Stimulated activated CD4-positive, alpha-beta T cell treated with anti-CD3 and anti-CD28 coated beads, Interleukin-4, amount 100 ng/mL, for 4 hours (primary cell): Measurements from ENCODE around the gene GALNT16.

ENCODE experiments used
- DNase-seq, 2 experiments: peaks; one replicate each; pipeline ENCODE4 v3.0.0-alpha.2; 2020

Gene GALNT16

DNA sequence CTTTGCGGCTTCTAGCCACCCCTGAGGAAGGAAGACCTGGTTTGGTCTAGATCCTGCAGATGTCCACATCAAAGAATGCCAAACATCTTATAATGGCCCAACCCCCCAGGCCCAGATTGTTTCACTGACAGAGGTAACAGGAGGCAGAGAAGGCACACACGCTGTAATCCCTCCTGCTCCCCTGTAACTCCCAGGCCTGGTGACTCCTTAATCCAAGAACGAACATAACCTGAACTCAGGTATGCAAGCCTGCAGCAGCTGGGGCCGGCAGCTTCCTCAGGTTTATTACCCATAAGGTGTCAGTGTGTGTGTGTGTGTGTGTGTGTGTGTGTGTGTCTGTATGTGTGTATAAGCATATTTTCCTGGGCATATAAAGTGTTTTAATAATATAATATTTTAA is 85.4 kb downstream of the GALNT16 start:
- no peak for DNase-seq

DNA sequence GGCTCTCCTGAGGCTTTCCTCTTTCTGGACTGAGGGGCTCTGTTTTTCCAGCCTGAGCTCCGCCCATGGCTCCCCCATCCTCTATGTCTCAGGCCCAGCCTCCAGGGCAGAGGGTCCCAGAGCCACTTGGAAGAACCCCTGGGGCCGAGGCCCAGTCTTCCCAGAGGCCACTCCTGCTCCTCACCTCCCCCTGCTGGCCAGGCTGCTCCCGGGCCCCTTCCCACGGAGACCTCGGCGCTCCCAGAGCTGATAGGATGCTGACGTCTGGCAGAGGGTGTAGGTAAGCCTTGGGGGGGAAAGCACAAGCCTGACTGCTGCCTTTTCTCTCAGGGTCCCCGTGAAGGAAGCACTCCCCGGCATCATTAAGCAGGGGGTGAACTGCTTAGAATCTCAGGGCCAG is 86.8 kb downstream of the GALNT16 start:
- DNase-seq = peak in 1 of 2 experiments; percentile 14

DNA sequence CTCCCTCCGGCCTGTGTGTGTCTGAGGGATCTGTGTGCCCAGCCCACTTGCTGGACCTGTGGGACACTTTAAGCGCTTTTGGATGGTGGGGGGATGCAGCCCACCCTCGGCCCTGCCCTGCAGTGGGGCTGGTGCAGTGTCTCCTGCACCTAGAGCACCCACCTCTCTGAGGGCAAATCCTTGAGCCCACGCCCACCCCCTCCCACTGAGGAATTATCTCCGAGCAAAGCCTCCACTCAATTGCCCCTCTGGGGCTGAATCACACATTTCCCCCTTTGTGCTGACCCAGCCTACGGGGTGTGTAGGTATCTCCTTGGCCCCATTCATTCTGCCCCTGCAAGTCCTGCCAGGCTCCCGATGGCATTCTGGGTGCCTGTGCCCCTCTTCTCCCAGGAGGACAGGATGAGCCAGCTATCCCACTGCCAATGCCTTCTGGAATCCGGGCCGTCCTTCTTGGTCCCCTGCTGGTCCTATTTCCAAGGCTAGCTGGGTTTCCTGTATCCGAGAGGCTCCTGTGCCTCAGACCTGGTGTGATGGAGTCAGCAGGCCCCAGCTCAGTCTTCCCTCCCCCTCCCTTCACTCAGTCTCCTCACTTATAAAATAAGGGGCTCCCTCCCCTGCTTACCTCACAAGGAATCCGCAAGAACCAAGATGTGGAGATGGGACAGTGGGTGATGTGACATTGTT is 89.3 kb downstream of the GALNT16 start:
- no peak for DNase-seq

DNA sequence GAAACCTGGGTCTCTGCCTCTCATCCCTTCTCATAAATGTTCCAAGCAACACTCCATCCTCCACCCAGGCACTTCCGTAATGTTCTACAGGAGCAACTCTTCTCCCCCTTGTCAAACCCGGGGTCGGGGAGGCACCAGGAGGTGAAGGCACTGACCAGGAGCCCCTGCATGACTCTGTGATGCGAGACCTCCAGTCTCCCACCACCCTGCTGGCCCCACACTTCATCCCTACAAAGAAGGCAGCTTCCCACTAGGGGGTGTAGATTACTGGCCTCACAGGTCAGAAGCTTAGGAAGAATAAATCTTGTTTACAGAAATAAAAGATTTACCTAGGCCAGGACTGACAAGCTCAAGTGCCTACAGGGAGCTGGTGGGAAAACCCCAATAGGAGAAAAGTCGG is 90.9 kb downstream of the GALNT16 start:
- DNase-seq = no peak

DNA sequence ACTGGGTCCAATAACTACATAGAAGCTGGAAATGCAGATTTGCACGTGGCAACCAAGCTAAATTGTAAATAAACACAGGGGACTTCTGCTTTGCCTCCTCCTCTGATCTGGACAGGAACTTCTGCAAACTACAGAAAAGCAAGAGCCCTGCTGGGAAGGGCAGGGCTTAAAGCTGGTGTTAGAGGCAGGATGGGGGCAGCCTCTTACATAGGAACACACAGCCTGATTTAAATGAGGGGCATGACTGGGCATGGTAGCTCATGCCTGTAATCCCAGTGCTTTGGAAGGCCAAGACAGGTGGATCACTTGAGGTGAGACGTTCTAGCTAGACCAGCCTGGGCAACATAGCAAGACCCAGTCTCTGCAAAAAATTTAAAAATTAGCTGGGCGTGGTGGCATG is 91.4 kb downstream of the GALNT16 start:
- DNase-seq = no peak

DNA sequence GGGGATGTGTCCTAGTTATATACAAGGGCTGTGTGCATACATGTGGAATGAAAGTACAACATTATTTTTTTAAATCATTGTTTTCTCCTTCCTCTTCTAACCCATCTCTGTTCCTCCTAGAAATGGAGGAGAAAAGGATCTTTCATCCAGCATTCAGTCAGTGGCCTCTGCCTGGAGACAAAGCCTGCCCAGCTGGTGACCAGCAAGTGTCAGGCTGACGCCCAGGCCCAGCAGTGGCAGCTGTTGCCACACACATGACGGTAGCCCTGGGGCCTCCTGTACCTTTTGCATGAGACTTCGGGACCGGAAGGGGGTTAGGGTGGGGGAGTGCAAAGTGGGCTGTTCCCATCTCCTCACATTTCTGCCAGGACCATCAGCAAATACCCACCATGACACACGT is 92.0 kb downstream of the GALNT16 start:
- DNase-seq = no peak

DNA sequence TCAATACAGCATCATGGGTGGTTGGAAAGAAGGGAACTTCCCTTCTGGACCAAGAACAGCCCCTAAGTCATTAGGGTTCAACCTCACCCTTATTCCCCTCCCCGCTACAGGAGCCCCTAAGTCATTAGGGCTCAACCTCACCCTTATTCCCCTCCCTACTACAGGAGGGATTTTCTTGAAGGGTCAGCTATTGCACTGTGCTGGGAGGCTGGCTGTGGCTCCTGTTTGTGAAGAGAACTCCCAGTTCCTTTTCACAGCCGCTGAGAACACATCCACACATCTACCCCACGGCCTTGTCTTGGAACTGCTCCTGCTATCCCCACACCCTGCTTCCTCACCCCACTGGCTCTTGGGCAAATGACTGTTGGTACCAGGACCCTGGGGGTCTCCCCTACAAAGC is 93.2 kb downstream of the GALNT16 start:
- DNase-seq = no peak

DNA sequence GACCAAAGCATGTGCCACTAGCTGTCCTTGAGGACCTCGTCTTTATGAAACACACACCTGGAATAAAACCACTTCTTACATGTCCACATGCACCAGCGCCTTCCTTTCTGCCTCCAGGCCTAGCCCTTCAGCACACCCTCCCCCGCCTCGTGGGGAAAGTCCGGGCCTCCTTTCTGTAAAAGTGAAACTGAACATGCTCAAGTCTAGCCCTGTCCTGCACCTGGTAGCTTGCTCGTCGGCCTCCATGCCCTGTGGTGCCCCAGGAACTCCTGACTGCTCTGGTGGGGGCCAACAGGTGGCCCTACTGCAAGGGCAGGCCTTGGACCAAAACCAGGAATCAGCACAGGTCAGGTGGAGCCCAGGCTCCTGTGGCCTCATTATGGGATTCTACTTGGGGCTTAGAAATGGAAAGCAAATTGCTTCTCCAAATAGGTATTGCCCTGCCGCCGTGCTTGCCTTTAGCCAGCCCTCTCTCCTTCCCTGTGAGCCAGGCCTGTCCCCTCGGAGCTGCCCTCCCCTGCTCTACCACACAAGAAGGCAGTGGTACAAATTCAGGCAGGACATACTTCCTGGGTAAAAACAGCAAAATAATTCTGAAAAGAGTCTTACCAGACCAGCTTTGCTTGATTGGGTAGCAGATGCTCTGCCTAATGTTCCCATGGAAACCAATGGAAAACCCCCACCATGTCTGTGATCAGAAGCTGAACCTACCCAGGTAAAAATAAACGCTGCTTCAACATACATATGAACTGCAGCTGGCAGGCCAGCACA is 94.6 kb downstream of the GALNT16 start:
- peak; percentile 59 to 66 for DNase-seq

DNA sequence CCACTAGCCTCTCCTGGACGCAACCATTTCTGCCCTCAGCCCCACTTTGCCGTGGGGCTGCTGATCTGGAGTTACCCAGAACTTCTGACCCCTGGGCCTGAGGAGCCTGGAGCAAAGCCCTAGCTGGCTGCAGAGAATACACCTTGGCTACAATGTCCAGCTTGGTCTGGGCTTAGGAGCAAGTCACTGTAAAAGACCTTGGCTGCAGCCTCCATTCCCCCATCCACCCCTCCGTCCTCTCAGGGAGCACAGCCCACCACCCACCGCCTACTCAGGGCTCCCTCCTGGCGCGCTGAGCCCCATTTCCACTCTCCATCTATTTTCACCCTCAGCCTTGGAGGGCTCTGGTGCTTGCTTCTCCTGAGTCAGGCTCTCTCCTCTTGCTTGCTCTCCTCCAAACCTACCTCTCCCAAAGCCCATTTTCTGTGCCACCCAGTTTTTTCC is 95.2 kb downstream of the GALNT16 start:
- DNase-seq = no peak

DNA sequence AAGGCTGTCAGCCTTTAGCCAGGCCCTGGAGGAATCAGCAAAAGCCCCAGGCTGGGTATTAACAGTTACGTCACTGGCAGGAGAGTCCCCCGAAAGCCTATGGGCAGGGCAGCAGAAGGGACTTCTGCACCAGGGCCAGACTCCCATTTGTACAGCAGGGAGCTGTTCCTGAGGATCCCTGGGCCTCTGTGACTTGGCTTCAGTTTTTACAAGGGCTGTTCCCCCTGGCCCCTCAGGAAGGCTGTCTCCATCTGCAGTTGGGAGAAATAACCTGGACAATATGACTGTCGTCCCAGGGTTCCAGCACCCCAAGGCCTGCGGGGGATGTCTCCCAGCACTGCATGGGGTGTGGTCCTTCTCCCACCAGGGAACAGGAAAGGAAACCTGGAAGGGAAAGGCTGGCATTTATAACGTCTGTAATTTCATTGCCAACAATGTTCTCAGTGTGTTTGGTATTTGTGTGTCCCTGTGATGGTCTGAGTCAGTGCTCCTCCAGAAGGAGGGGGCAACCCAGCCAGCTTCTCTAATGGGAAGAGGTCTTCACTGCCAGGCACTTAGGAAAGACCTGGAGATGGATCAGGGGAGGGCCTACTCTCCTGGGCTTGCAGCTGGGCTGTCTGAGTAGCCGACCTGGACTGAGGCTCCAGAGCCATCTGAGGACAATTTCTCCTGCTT is 95.8 kb downstream of the GALNT16 start:
- no peak for DNase-seq

DNA sequence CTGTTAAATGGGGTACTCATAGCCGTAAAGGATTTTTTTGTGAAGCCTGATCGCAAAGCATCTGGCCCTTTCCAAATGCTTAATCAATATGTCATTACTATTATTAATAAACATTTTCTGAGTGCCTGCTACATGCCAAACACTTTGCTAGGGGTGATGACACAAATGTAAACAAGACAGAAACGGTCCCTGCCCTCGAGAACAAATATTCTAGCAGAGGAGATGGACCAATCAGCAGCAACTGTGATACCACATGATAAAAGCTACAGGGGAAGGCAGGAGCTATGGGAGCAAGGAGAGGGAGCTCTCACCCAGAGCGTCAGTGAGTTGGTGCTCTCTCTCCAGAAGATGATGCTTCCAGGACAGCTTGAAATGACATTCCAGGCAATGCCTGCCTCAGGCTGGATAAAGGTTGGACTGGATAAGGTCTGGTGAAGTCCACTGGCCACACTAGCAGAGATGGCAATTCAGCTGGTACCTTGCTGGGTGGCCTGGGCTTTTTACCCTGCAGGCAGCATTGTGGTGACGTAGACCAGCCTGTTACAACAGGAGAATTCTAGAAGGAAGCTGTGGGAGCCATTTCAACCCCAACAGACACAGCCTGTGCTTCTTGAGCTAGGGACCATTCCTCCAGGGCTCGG is 97.1 kb downstream of the GALNT16 start:
- DNase-seq = no peak

DNA sequence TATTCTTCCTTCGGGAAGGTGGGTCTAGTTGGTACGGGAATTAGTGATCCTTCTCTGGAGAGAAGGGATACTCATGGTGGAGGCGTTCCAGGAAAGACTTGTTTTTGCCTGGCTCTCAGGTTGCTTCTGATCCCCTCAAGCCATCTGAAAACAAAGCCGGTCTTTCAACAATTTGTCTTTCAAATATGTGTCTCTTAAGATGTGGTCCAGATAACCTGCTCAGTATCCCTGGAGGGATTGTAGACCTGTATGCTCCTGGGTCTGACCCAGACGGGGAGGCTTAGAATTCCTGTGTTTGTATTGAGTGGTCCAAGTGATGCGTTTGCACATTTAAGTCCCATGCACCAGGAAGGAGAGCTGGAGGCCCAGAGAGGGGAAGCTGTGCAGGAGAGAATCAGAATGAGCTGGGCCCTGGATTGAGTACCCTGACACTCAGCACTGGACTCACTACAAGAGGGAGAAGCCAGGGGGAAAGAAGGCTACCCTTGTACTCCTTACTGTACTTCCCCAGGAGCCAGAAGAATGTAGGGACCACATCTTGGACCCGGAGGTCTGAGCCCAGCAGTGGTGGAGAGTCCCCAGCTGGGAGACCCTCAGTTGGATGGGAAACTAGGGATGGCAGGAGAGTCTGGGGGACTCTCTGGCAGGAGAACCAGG is 97.7 kb downstream of the GALNT16 start:
- no peak for DNase-seq

DNA sequence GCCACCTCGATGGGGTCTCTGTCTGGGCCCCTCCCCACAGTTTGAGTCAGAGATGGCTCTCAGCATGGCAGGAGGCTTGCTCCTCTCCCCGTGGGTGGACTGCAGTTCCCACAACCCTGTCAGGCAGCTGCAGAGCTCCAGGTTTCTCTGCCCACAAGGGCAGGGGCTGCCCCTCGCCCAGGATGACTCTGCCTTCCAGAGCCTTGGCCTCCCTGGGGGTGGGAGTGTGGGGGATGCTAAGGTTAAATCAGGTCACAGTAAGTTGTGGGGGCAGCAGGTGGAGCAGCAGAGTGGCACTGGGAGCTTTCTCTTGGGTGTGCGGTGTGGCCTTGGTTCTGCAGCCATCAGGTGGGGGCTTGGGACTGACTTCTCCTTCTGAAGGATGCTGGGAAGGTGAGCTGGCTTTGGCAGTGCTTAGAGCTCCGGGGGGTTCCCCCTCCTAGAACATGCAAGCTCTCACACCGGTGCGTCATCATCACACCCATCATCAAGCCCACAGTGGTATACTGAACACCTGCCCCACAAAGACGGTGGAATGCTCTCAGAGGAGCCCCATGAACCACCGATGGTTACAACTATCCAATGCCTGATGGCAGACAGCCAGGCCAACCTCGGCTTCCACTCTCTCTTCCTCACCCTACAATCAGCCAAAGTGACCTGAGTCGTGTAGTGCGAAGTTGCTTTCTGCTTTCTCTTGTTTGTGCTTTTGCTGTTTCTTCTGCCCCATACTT is 98.4 kb downstream of the GALNT16 start:
- peak; percentile 8 to 12 for DNase-seq

DNA sequence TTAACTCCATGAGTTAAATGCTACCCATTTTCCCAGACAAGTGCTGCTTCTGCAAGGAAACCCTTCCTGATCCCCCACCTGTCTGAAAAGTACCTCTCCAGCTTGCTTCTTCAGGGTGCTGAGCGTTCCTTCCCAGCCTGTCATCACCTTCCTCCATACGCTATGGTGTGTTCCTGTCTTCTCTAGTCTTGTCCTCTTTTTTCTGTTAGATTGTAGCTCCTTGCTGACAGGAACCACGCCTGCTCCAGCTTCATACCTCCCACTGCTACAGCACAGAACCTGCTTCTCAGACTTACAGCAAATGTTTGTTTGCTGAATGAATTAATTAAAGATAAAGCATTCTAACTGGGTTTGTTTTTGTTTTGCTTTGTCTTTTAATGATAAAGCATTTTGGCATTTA is 99.0 kb downstream of the GALNT16 start:
- DNase-seq = no peak

DNA sequence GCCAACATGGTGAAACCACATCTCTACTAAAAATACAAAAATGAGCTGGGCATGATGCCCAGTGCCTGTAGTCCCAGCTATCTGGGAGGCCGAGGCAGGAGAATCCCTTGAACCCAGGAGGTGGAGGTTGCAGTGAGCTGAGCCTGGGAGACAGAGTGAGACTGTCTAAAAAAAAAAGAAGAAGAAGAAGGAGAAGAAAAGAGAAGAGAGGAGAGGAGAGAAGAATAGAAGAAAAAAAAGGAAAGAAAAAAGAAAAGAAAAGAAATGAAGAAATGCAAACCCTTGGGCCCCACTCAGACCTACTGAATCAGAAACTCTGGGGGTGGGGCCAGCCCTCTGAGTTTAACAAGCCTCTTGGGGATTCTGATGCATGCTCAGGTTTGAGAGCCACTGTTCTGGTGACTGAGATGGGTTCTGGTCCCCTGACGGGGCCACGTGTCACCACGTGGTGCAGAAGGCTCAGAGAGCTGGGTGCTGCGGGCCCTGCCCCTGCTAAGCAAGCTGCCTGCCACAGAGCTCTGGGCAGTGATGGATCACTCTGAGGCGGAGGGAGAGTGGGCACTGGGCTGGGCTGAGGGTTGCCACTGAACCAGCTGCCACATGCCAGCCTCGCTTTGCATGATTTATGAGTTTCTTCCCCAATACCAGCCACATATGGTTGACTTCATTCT is 100.6 kb downstream of the GALNT16 start:
- no peak for DNase-seq

DNA sequence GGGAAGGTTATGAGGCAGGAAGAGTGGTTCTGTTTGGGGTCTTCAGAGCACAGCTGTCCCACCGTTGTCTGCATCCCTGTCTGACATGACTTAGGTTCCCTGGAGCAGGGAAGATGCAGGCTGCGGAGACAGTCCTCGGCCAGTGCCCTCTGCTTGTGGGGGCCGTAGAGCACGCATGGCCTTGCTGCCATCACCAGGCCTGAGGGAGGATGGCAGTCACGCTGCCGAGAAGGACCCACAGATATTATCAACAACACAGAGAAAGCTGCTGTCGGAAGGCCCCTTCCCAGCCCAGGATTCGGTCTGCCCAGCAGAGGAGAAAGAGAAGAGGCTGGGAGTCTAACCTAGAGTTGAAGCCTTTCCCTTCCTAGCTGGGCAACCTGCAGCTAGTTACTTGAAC is 103.1 kb downstream of the GALNT16 start:
- DNase-seq = no peak

DNA sequence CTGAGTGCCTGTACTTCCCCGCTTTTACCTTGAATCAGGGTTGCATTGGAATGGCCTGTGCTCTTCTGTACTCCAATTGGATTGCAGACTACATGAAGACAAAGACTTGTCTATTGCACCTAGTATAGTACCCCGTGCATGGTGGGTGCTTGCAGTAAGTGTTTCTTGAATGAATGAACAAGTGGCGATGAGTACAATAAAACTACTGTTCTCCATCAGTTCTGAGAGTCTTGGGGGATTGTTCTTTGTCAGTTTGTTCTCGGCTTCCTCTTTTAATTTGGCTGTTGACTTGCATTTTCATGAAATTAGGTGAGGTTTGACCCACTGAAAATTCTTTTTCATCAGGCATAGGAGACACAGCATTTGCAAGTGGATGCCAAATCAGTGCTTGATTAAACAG is 104.0 kb downstream of the GALNT16 start:
- DNase-seq = no peak

DNA sequence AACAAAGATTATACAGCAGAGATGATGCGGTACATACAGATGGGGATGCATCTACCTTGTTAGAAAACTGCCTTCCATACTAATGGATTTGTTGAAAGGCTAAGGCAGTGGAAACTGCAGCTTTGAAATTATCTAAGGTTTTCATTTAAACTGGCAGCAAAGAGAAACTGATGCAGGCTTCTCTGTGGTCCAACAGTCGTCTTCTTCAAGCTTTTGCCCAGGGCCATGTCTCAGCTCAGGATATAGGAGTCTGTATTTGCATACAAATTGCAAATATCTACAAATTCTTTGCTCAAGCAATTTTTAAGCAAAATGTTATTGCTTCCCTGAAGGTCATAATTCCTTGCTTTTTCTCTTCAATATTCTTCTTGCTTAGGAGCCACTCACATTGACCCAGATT is 104.4 kb downstream of the GALNT16 start:
- DNase-seq = no peak

DNA sequence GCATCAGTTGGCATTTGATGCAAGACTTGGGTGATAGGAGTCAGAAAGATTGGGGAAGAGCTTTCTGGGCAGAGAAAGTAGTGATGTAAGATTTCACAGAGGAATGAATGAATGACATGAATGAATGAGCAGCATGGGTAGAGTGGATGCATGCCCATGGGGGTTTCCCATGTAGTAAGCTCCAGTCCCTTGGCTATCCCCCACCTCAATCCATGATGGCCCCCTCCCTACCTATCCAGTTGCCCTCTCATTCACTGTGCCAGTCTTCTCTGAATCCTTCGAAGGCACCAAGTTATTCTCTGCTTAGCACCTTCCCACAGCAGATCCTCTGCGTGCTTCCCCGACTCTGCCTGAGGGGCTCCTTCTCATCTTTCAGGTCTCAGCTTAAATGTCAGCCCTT is 106.1 kb downstream of the GALNT16 start:
- no peak for DNase-seq

DNA sequence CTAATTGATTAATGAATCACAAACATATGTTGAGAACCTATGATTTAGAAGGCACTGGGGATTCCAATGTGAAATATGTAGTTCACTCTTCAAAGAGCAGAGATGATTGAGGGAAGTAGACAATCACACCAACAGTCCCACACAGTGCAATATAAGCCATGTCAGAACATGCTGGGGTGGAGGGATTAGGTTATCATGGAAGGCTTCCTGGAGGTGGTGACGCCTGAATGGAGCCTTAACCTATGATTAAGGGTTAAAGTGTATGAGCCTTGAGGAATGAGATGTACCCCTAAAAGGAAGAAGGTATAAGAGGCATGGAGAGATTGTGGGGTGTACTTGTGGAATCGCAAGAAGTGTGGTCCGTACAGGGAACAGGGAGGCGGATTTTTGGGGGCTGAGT is 106.8 kb downstream of the GALNT16 start:
- no peak for DNase-seq

DNA sequence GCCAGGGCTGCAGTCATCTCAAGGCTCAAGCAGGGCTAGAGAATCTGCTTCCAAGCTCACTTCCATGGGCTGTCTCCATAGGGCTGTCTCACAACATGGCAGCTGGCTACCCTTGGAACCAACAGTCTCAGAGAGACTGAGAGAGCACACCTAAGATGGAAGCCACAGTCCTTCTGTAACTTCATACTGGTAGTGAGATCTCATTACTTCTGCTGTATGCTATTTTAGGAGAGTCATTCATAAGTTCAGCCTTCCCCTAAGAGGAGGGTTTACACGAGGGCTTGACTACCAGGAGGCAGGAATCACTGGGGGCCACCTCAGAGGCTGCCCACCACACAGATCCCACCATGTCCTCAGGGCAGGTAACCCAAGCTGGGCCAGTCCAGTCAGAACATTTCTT is 108.4 kb downstream of the GALNT16 start:
- no peak for DNase-seq

DNA sequence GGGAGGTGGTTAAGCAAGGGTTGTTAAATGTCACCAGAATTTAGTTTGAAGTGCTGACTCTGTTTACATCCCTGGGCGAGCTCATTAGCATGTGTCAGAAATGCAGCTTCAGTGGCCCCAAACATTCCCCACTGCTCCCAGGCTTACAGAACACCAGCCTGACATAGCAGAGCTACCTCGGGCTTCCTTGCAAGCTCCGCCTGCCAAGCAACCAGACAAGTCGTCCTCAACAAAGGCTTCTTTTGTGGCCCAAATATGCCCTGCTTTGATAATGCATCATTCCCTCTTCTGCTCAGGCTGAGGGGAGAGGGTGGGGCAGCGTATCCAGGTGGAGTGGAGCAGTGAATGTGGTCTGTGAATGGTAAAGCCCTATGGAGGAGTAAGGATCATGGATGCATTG is 110.1 kb downstream of the GALNT16 start:
- DNase-seq = no peak
